Ishikawa (cell line): ENCODE data around the gene ERBB4.

Source experiments
- CEBPB ChIP-seq: IDR thresholded peaks from 2 replicates; pipeline ENCODE4 v1.6.1; 2012
- CREB1 ChIP-seq: IDR thresholded peaks from 2 replicates; pipeline ENCODE4 v1.6.1; 2012; ENCODE audit warnings: low read depth
- EGR1 ChIP-seq: IDR thresholded peaks from 2 replicates; pipeline ENCODE4 v1.6.1; 2012
- EP300 ChIP-seq: IDR thresholded peaks from 2 replicates; pipeline ENCODE4 v1.6.1; 2012; ENCODE audit warnings: borderline replicate concordance
- FOXM1 ChIP-seq: IDR thresholded peaks from 2 replicates; pipeline ENCODE4 v1.6.1; 2012; ENCODE audit warnings: low read depth, borderline replicate concordance
- MAX ChIP-seq: IDR thresholded peaks from 2 replicates; pipeline ENCODE4 v1.6.1; 2012
- NFIC ChIP-seq: IDR thresholded peaks from 2 replicates; pipeline ENCODE4 v1.6.1; 2012
- RAD21 ChIP-seq: IDR thresholded peaks from 2 replicates; pipeline ENCODE4 v1.6.1; 2012; ENCODE audit warnings: low read depth
- TAF1 ChIP-seq: IDR thresholded peaks from 2 replicates; pipeline ENCODE4 v1.6.1; 2012; ENCODE audit warnings: low read depth, mild to moderate bottlenecking
- TCF12 ChIP-seq: IDR thresholded peaks from 2 replicates; pipeline ENCODE4 v1.6.1; 2012; ENCODE audit warnings: low read depth
- TEAD4 ChIP-seq: IDR thresholded peaks from 2 replicates; pipeline ENCODE4 v1.6.1; 2012
- YY1 ChIP-seq: IDR thresholded peaks from 2 replicates; pipeline ENCODE4 v1.6.1; 2012; ENCODE audit warnings: low read depth
- ZBTB7A ChIP-seq: IDR thresholded peaks from 2 replicates; pipeline ENCODE4 v1.6.1; 2012; ENCODE audit warnings: low read depth
- TF ChIP-seq, protein P1 (sequence below): IDR thresholded peaks from 2 replicates; pipeline ENCODE4 v1.6.1; 2012
- TF ChIP-seq, protein P2 (sequence below): IDR thresholded peaks from 2 replicates; pipeline ENCODE4 v1.6.1; 2012; ENCODE audit warnings: low read depth, mild to moderate bottlenecking

Gene ERBB4

DNA sequence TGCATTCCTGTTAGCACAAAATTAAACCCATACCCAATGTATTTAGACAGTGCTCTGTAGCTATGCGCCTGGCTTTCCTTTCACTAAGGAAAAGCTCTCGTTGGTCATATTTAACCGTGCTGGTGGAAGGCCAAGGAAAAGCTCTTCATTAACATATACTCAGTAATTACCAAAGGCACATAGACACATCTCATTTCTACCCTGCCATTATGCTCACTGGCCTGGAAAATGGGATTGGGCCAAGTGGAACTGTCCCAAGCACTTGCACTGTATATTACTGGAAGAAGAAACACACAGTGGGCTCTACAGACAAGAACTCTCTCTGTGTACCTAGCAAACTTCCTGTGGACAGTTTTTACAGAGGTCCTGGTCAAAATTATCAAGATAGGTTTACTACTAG, 274.4 kb downstream of the ERBB4 start:
- TF ChIP-seq, protein P1, sequence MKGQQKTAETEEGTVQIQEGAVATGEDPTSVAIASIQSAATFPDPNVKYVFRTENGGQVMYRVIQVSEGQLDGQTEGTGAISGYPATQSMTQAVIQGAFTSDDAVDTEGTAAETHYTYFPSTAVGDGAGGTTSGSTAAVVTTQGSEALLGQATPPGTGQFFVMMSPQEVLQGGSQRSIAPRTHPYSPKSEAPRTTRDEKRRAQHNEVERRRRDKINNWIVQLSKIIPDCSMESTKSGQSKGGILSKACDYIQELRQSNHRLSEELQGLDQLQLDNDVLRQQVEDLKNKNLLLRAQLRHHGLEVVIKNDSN, result no peak
- no peak for TF ChIP-seq NFIC
- TF ChIP-seq MAX, result no peak
- TF ChIP-seq EGR1, result no peak
- TF ChIP-seq TCF12, result no peak
- TF ChIP-seq YY1, result no peak
- no peak for TF ChIP-seq EP300
- no peak for TF ChIP-seq CEBPB

DNA sequence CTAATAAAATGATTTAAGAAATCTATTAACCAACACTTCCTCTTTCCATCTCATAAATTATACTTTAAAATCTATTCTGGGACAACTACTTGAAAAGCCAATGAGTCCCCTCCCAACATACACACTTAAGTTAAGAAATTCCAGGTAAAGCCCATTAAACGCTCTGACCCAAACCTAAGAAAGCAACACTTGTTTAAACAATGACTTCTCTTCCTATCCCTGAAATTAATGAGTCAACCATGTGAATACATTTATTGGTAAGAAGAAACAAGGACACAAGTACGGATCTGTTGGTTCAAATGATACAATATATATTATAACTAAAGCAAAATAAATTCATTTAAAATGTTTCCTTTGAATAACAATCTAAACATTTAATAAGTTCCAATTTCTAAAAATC, 279.4 kb downstream of the ERBB4 start:
- TF ChIP-seq TCF12, result no peak
- TF ChIP-seq EP300, result no peak
- TF ChIP-seq, protein P1, result no peak
- TF ChIP-seq FOXM1, result no peak

DNA sequence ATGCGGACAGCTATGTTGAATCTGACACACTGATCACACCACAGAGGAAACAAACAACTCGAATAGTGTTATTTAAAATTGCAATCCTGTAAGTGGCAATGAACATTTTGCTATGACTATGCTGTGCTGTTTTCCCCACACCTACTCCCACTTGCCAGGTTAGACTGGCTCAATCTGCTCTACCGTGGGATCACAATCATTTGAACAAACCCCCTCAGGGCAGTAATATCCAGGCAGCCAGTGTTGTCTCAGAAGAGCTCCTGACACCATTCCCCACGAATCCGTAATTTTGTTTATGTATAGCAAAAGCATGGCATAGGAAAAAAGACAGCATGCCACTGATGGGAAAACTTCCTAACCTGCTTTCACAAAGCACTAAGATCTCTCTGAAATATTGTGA, 284.3 kb downstream of the ERBB4 start:
- no peak for TF ChIP-seq CREB1
- TF ChIP-seq NFIC, result no peak
- no peak for TF ChIP-seq TEAD4
- no peak for TF ChIP-seq EP300
- TF ChIP-seq, protein P2, sequence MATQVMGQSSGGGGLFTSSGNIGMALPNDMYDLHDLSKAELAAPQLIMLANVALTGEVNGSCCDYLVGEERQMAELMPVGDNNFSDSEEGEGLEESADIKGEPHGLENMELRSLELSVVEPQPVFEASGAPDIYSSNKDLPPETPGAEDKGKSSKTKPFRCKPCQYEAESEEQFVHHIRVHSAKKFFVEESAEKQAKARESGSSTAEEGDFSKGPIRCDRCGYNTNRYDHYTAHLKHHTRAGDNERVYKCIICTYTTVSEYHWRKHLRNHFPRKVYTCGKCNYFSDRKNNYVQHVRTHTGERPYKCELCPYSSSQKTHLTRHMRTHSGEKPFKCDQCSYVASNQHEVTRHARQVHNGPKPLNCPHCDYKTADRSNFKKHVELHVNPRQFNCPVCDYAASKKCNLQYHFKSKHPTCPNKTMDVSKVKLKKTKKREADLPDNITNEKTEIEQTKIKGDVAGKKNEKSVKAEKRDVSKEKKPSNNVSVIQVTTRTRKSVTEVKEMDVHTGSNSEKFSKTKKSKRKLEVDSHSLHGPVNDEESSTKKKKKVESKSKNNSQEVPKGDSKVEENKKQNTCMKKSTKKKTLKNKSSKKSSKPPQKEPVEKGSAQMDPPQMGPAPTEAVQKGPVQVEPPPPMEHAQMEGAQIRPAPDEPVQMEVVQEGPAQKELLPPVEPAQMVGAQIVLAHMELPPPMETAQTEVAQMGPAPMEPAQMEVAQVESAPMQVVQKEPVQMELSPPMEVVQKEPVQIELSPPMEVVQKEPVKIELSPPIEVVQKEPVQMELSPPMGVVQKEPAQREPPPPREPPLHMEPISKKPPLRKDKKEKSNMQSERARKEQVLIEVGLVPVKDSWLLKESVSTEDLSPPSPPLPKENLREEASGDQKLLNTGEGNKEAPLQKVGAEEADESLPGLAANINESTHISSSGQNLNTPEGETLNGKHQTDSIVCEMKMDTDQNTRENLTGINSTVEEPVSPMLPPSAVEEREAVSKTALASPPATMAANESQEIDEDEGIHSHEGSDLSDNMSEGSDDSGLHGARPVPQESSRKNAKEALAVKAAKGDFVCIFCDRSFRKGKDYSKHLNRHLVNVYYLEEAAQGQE, result no peak
- no peak for TF ChIP-seq CEBPB
- TF ChIP-seq, protein P1, result no peak
- TF ChIP-seq TCF12, result no peak
- no peak for TF ChIP-seq MAX
- TF ChIP-seq EGR1, result no peak
- no peak for TF ChIP-seq ZBTB7A
- TF ChIP-seq TAF1, result no peak
- no peak for TF ChIP-seq RAD21

- peak; percentile 27; the same call in 1 of the 2 replicates for TF ChIP-seq RAD21
- TF ChIP-seq NFIC, result no peak
- TF ChIP-seq EP300, result no peak
- TF ChIP-seq, protein P2, result no peak
- TF ChIP-seq, protein P1, result no peak
- no peak for TF ChIP-seq EGR1
Observed at GRCh38 chr2:212249451-212249850, 289.2 kb downstream of the ERBB4 start.

DNA sequence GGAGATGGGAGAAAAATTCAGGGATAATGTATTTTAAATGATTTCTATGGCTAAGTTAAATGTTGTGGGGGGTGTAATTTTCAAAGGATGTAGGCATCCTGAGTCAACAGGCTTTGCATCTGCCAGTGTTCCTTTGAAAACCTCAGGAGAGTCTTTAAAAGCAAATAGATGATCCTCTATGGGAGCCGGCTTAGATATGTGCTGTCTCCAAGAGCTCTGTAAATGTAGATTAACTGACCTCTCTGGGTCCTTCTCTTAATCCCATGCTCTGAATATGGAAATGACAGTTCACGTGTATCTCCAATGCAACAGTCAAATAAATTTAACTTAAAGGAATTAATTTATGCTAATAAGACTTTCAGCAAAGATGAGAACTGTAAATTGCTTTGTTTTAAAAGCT, 292.7 kb downstream of the ERBB4 start:
- TF ChIP-seq CREB1 (no peak), RAD21 (no peak), NFIC (no peak), ZBTB7A (no peak), TCF12 (no peak), CEBPB (no peak), EP300 (no peak), YY1 (no peak), MAX (no peak), TEAD4 (no peak), FOXM1 (no peak), TAF1 (no peak), EGR1 (no peak)
- TF ChIP-seq, protein P2, result no peak
- TF ChIP-seq, protein P1, result no peak
